Skeletal muscle satellite cell (primary cell): ENCODE results near the gene RIPOR3.
A peak's percentile ranks its signal among the peaks of the same experiment; 100 is the strongest.

ENCODE experiments used
- H3K27me3 ChIP-seq: 2 replicates; pipeline ENCODE4 v1.7.0; 2013; ENCODE audit warnings: low read length; ENCODE audit not compliant: control insufficient read depth, insufficient read depth
- H3K36me3 ChIP-seq: 2 replicates; pipeline ENCODE4 v1.7.0; 2013; ENCODE audit warnings: mild to moderate bottlenecking, control low read depth, low read length; ENCODE audit not compliant: insufficient read depth
- H3K4me1 ChIP-seq: 2 replicates; pipeline ENCODE4 v1.7.0; 2013; ENCODE audit warnings: low read length; ENCODE audit not compliant: control insufficient read depth, insufficient read depth
- H3K4me2 ChIP-seq: 2 replicates; pipeline ENCODE4 v1.7.0; 2013; ENCODE audit warnings: mild to moderate bottlenecking, low read length
- H3K4me3 ChIP-seq: 2 replicates; pipeline ENCODE4 v1.7.0; 2013; ENCODE audit warnings: low read length
- H3K9ac ChIP-seq: 2 replicates; pipeline ENCODE4 v1.7.0; 2013; ENCODE audit warnings: mild to moderate bottlenecking, low read depth, low read length, moderate library complexity
- H3K9me3 ChIP-seq: replicated peaks from 2 replicates; pipeline ENCODE4 v1.7.0; 2013; ENCODE audit warnings: mild to moderate bottlenecking, control low read depth, low read length

Gene RIPOR3

DNA sequence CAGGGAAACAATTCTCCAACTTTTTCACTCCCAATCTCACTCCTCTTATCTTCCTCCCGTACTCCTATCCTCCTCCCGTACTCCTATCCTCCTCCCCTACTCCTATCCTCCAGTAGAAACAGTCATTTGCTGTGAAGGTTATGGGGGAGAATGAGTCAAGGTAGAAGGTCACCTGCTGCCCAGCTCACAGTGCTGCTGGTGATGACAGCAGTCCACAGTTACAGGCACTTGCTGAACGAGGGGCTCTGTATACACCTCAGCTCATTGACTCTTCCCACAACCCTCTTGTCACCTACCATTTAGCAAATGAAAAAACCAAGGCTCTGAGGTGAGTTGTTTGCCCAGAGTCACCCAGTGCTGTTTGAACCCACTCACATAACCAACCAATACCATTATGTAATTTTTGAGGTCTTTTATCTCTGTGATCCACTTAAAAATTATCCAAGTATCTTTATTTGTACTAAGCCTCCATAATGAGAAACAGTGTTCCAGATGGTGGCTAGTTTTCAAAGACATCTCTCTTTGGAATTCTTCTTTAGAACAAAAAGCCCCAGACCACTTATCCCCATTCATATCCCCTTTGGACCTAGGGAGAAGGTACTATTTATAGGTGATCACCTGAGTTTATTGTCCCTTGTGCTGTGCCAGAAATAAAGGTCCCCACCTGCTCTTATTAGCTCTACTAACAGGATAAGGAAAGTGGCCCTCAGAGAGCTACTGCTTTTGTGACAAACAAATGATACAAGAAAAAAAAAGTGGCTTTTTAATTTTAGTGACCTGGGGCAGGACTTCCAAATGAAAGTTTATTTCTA is 128.0 kb downstream of the RIPOR3 start:
- Histone ChIP-seq H3K36me3 (peaks cover 26% of the 10 kb centered on the region), H3K9me3 (no peaks in the 10 kb centered on the region), H3K4me2 (no peak overlapping the region), H3K4me1 (peaks cover 31% of the 10 kb centered on the region), H3K9ac (no peak overlapping the region), H3K4me3 (no peak overlapping the region), H3K27me3 (no peaks in the 10 kb centered on the region)

DNA sequence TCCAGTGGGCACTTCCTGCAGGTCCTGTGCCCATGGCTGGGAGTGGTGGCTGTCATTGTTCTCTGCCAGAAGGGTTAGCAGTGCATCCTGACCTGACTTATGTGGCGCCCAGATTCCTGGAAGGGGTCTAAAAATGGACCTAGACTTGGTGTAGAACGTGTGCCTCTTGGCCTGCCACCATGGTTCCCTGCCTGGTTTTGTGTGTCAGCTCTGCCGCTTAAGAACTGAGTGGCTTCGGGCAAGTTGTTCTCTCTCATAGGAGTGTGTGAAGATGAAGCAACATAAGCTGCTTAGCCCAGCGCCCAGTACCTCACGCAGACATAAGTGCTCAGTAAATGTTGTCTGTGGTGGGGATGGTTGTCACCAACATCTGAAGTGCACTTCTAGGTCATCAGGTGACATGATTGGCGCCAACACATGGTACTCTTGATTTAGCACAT is 129.1 kb downstream of the RIPOR3 start:
- Histone ChIP-seq H3K4me1 (peaks cover 37% of the 10 kb centered on the region), H3K4me2 (peak overlapping the region; percentile 75), H3K9ac (peak overlapping the region; percentile 44)

DNA sequence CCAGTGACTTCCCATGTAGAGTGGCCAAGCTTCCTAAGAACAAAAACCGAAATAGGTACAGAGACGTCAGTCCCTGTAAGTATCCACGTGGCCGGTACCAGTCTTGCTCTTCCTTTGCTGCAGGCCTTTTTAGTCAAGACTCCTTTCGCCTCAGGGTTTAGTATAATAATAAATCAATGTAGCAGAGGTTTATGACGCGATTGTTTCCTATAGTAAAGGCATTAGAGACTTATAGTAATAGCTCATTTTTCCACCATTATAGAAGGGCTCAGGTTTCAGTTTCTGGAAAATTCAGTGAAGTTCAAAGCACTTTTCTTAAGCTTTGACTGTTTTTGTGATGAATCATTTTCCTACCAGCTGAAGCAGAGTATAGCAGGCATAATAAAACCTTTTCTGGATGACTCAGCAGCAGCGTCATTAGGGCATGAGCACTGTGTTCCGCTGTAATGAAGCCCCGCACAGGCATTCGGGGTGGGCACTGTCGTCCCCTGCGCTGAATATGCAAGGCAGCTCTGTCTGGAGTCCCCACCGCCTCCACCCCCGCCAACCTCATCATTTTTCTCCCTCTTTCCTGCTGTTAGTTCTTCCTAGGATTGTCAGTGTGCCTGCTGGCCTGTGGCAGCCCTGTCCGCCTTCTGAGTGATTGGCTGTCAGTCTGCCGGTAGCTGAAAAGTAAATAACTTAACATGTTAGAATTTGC is 129.8 kb downstream of the RIPOR3 start:
- Histone ChIP-seq H3K4me3 (peak overlapping the region; percentile 42), H3K4me2 (peak overlapping the region; percentile 75), H3K27me3 (no peaks in the 10 kb centered on the region), H3K4me1 (peaks cover 37% of the 10 kb centered on the region), H3K9me3 (no peaks in the 10 kb centered on the region), H3K36me3 (peaks cover 21% of the 10 kb centered on the region), H3K9ac (peak overlapping the region; percentile 44)

More for the DNA sequence above, 129.1 kb downstream of the RIPOR3 start:
- H3K9me3 ChIP-seq = no peaks in the 10 kb centered on the region
- no peaks in the 10 kb centered on the region for H3K27me3 ChIP-seq
- H3K36me3 ChIP-seq = peaks cover 21% of the 10 kb centered on the region
- H3K4me3 ChIP-seq = no peak overlapping the region

DNA sequence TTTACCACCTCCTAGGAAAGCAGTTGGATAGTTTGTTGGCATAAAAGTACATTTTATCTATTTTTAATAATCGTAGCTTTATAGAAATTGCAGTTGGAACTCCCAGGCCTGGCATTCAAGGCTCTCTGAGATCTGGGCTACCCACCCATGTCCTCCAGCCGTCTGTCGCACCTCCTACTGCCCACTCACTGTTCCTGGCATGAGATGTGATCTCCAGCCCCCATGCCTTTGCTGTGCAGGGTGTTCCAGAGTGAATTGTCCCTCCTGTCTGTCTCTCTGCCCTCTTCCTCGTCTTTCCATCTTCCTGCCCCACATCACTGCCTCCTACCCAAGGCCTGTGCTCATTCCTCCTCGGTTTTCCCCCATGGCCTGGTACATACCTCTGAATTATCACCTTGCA is 130.5 kb downstream of the RIPOR3 start:
- H3K4me1 ChIP-seq = peaks cover 37% of the 10 kb centered on the region

DNA sequence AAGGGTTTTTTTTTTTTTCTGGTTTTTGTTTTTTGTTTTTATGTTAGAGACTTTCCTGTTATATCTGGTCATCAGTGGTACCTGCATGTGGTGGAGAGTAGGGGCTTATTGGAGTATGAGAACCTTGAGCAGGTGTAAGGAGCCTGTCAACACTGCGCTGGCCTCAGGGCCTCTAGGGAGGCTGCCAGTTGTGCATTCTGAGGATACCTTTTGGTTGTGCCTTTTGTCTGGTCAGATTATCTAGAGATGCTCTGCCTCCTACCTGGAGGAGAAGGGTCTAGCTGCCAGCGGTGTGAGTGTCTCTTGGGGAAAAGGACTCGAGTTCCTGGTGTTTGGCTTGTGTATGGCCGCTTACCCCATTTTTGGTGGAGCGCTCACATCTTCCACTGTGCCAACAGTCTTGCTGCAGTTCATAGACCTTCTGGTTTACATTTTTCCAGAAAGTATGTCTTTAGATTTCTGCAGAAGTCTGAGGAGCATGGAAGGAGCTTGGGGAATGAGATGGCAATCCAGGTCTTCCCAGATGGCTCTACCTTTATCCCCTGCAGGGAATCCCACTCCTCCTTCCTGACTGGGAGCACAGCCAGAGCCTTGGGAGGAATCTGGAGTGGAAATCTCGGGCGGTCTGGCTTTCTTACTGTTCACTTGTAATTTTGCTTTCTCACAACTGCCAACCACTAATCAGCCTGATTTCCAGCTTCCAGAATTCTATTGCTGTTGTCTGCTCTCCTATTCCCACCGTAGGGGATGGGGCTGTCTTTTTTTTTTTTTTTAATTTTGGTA is 131.3 kb downstream of the RIPOR3 start:
- no peak overlapping the region for H3K9ac ChIP-seq
- H3K4me1 ChIP-seq = peaks cover 37% of the 10 kb centered on the region
- H3K4me2 ChIP-seq = no peak overlapping the region
- peaks cover 17% of the 10 kb centered on the region for H3K36me3 ChIP-seq
- H3K4me3 ChIP-seq = no peak overlapping the region
- H3K9me3 ChIP-seq = no peaks in the 10 kb centered on the region
- H3K27me3 ChIP-seq = no peaks in the 10 kb centered on the region

More for the DNA sequence above, 130.5 kb downstream of the RIPOR3 start:
- Histone ChIP-seq H3K27me3 (no peaks in the 10 kb centered on the region), H3K4me3 (peak overlapping the region; percentile 42), H3K9ac (peak overlapping the region; percentile 42), H3K9me3 (no peaks in the 10 kb centered on the region), H3K36me3 (peaks cover 21% of the 10 kb centered on the region), H3K4me2 (peak overlapping the region; percentile 57)

DNA sequence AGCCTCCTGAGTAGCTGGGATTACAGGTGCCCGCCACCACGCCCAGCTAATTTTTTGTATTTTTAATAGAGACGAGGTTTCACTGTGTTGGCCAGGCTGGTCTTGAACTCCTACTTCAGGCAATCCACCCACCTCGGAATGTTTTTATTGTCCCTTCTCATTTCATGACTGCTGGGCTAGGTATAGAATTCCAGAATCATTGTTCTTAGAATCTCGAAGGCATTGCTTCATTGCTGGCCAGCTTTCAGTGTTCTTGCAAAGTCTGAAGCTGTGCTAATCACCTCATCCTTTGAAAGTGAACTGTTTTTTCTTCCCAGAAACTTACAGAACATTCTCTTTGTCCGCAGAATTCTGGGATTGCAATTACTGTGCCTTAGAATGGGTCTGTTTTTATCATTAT is 132.2 kb downstream of the RIPOR3 start:
- H3K4me1 ChIP-seq = peaks cover 37% of the 10 kb centered on the region
- H3K9ac ChIP-seq = no peak overlapping the region
- no peak overlapping the region for H3K4me2 ChIP-seq
- peaks cover 20% of the 10 kb centered on the region for H3K36me3 ChIP-seq
- no peaks in the 10 kb centered on the region for H3K27me3 ChIP-seq
- H3K4me3 ChIP-seq = no peak overlapping the region
- H3K9me3 ChIP-seq = no peaks in the 10 kb centered on the region

DNA sequence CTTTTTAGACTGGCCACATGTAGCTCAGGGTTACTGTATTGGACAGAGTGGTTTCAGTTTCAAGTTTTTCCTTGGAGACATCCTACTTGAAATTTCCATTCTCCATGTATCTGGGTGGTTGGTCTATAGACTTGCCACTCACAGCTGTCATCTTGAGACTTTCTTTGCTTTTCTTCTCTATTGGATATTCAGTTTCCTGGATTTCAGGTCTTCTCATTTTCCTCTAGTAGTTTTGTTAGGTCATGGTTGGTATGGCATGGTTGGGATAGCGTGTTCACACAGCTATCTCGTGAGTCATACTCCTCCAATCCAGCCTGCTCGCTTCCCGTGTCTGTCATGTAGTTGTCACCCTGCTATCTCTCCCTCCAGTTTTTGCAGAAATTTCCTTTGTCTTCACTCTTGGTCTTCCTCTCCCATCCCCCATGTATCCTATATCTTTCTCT is 132.8 kb downstream of the RIPOR3 start:
- Histone ChIP-seq H3K36me3 (peaks cover 20% of the 10 kb centered on the region), H3K4me1 (peaks cover 37% of the 10 kb centered on the region), H3K27me3 (no peaks in the 10 kb centered on the region)

DNA sequence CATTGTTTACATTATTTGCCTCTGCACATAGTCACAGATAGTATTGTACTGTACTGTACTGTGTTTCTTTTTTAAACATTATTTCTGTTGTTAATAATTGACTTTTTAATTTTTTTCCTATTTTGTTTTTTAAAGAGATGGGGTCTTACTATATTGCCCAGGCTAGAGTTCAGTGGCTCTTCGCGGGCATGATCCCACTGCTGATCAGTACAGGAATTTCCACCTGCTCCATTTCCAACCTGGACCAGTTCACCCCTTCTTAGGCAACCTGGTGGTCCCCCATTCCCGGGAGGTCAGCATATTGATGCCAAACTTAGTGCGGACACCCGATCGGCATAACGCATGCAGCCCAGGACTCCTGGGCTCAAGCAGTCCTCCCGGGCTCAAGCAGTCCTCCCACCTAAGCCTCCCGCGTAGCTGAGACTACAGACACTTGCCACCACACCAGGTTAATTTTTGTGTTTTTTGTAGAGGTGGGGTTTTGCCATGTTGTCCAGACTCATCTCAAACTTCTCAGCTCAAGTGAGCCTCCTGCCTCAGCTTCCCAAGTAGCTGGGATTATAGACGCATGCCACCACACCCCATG is 133.7 kb downstream of the RIPOR3 start:
- Histone ChIP-seq H3K9ac (no peak overlapping the region), H3K27me3 (no peaks in the 10 kb centered on the region), H3K4me1 (peaks cover 37% of the 10 kb centered on the region), H3K36me3 (peaks cover 26% of the 10 kb centered on the region), H3K4me2 (peak overlapping the region; percentile 29), H3K4me3 (no peak overlapping the region), H3K9me3 (no peaks in the 10 kb centered on the region)

More for the DNA sequence above, 132.8 kb downstream of the RIPOR3 start:
- Histone ChIP-seq H3K9me3 (no peaks in the 10 kb centered on the region), H3K4me2 (peak overlapping the region; percentile 29), H3K4me3 (no peak overlapping the region), H3K9ac (no peak overlapping the region)

DNA sequence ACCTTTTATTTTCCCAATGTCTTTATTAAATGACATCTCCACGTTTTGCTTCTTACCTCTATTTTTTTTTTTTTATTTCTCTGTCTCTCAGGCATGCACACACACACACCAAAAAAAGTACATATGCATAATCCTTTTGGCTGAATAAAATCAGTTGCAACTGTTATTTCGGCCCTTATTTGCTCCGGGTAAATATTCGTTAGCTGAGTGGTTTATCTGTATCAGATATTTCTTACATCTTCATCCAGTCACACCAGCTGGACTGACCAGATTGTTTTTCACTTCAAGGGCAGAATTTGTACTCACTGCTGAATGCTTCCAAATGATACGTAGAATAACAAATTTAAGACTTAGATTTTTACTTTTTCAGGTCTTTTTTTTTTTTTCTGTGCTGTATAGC is 135.7 kb downstream of the RIPOR3 start:
- Histone ChIP-seq H3K9me3 (no peaks in the 10 kb centered on the region), H3K4me1 (peaks cover 20% of the 10 kb centered on the region), H3K36me3 (peaks cover 22% of the 10 kb centered on the region), H3K27me3 (no peaks in the 10 kb centered on the region), H3K9ac (no peak overlapping the region), H3K4me2 (no peak overlapping the region), H3K4me3 (no peak overlapping the region)

DNA sequence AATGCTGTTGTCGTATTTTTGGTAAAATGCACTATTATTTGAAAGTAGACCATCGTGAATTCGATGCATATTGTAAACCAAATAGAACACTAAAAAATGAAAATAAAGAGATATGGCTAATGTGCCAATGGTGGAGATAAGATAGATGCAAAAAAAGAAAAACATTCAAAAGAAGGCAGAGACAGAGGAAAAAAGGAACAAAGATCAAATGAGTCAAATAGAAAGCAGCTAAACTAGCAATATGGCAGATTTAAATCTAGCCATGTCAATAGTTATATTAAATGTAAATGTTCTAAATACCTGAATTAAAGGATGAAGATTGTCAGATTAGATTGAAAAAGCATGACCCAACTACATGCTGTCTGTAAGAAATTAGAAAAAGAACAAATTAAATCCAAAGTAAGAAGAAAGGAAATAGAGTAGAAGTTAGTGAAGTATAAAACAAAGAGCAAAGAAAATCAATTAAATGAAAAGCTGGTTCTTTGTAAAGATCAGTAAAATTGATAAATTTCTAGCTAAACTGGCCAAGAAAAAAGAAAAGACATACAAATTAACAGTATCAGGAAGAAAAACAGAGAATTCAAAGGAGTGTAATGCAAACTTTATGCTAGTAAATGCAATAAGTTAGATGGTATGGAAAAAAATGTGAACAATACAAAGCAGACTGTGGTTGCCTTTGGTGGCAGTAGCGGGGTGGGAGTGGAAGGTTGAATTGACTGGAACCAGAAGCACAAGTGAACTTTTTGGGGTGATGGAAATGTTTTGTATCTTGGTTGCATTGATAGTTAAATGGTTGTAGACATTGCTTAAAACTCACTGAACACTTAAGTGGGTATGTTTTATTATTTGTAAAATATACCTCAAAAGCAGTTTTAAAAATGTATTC is 136.4 kb downstream of the RIPOR3 start:
- Histone ChIP-seq H3K4me3 (no peak overlapping the region), H3K9me3 (no peaks in the 10 kb centered on the region), H3K4me2 (no peak overlapping the region), H3K36me3 (peaks cover 22% of the 10 kb centered on the region), H3K4me1 (peaks cover 12% of the 10 kb centered on the region), H3K9ac (no peak overlapping the region), H3K27me3 (no peaks in the 10 kb centered on the region)
